PC-3 (cell line): ENCODE measurements around the gene FBXO45.

ENCODE experiments used
- CTCF ChIP-seq: fragments of 300-600 bp; sonication (generic); conservative IDR thresholded peaks from 2 replicates; pipeline ENCODE4 v1.5.1; 2017; ENCODE audit warnings: antibody characterized with exemption, low read depth, mild to moderate bottlenecking, low read length
- EZH2 ChIP-seq: fragments of 300-600 bp; sonication (generic); IDR thresholded peaks from one replicate; pipeline ENCODE4 v1.6.1; 2017; ENCODE audit warnings: antibody characterized with exemption, mild to moderate bottlenecking, low read length; ENCODE audit not compliant: unreplicated experiment
- EZH2phosphoT487 ChIP-seq: fragments of 300-600 bp; sonication (generic); IDR thresholded peaks from 2 replicates; pipeline ENCODE4 v1.6.1; 2018; ENCODE audit warnings: mild to moderate bottlenecking, antibody characterized with exemption, low read length, borderline replicate concordance

DNA sequence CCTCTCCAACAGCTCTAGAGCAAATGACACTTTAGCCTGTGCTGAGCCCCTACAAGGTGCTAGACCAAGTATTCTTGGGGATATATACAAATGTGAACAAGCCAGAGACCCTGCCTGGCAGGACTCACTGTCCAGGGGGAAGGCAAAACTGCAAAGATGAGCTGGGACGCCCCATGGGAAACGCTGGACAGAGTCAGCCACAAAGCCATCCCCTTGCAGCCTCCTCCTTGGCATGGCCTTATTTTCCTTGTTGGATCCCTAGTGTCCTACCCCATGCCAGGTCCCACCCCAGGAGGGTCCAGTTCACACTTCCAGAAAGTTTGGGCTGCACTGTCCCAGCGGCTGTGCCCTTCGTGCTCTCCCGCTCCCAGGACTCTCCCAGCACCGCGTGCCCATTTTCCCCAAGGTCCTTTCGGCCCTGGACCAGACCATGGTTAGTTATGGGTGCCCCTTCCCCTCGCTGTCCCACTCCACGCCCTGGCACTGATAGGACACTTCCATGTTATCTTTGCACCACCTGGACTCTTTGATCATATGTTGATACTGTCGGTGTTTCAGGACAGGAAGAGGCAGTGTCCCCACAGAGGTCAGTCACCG, 65.2 kb downstream of the FBXO45 start:
- TF ChIP-seq EZH2 (no peak), CTCF (no peak), EZH2phosphoT487 (no peak)
